Measurements from ENCODE around the gene IRX5. TPM values are rescaled to one million over a fixed set of nuclear protein-coding genes. Genes with fewer than 3 reads are reported as not detected.

Gene IRX5
- total RNA-seq, 1 experiment from 2014 or later: 27.7 TPM

GRCh38 chr16:54938212-54939028 lies 7.8 kb downstream of the IRX5 start:
- H3K27ac Mint-ChIP-seq (ENCODE audit: unreplicated experiment): no peak overlapping the region
- H3K9me3 Mint-ChIP-seq (ENCODE audit: unreplicated experiment): no peaks in the 10 kb centered on the region
- no peaks in the 10 kb centered on the region for H3K4me1 Mint-ChIP-seq (ENCODE audit: low read depth, unreplicated experiment)
- DNase-seq: no peak
- ChIA-PET POLR2A (no interaction called here), CTCF (no interaction called here)
- no peaks in the 10 kb centered on the region for H3K27me3 ChIP-seq (replicated peaks; ENCODE audit: control insufficient read depth, insufficient read depth, low read length)
- no TSS peak for BruUV-seq (replicated peaks)
- no peaks in the 10 kb centered on the region for H3K9me3 ChIP-seq
- peaks cover 2% of the 10 kb centered on the region; the same call in 1 of the 2 replicates for H3K36me3 ChIP-seq (ENCODE audit: control insufficient read depth, insufficient read depth, low read length)
- peaks cover 53% of the 10 kb centered on the region for H3K36me3 Mint-ChIP-seq (ENCODE audit: insufficient read depth, unreplicated experiment)
- no peaks in the 10 kb centered on the region for H3K27me3 Mint-ChIP-seq (ENCODE audit: insufficient read depth, unreplicated experiment)
- TF ChIP-seq, protein P1, sequence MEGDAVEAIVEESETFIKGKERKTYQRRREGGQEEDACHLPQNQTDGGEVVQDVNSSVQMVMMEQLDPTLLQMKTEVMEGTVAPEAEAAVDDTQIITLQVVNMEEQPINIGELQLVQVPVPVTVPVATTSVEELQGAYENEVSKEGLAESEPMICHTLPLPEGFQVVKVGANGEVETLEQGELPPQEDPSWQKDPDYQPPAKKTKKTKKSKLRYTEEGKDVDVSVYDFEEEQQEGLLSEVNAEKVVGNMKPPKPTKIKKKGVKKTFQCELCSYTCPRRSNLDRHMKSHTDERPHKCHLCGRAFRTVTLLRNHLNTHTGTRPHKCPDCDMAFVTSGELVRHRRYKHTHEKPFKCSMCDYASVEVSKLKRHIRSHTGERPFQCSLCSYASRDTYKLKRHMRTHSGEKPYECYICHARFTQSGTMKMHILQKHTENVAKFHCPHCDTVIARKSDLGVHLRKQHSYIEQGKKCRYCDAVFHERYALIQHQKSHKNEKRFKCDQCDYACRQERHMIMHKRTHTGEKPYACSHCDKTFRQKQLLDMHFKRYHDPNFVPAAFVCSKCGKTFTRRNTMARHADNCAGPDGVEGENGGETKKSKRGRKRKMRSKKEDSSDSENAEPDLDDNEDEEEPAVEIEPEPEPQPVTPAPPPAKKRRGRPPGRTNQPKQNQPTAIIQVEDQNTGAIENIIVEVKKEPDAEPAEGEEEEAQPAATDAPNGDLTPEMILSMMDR (IDR thresholded peaks at IDR 0.05; ENCODE audit: insufficient read depth in 1 of 2, low read depth in 1 of 2, low read length in 1 of 2, severe bottlenecking in 1 of 2, unreplicated experiment in 1 of 2): no peak
- H3K4me3 Mint-ChIP-seq (ENCODE audit: unreplicated experiment): no peak overlapping the region
- intact Hi-C loops (cut with micrococcal nuclease; ENCODE audit: unreplicated experiment): loop anchor here (10.0 kb wide), 1 partner anchor 436 kb away; no protein-coding TSS in a partner anchor
- H3K4me3 ChIP-seq (ENCODE audit: low read depth, low read length): no peak overlapping the region
- H3K4me1 ChIP-seq: no peaks in the 10 kb centered on the region; the same call in 1 of the 2 replicates

DNA sequence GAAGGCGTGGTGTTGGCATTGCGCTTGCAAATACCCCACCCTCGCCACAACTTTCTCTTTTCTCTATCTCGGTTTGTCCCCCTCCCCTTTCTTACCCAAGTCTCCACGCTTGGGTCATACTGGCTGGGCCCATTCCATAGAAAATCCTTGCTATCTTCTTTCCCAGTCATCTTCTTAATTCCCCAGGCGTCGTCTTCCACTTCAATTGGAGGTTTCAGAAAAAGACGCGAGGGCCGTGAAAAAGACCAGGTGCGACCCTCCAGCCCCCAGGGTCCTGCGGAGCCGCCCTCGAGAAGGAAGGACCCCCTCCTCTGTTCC lies 8.3 kb downstream of the IRX5 start:
- Mint-ChIP-seq H3K27ac (ENCODE audit: unreplicated experiment) (no peak overlapping the region), H3K27me3 (ENCODE audit: insufficient read depth, unreplicated experiment) (no peaks in the 10 kb centered on the region), H3K36me3 (ENCODE audit: insufficient read depth, unreplicated experiment) (peaks cover 47% of the 10 kb centered on the region), H3K9me3 (ENCODE audit: unreplicated experiment) (no peaks in the 10 kb centered on the region), H3K4me1 (ENCODE audit: low read depth, unreplicated experiment) (no peaks in the 10 kb centered on the region), H3K4me3 (ENCODE audit: unreplicated experiment) (no peak overlapping the region)
- DNase-seq: no peak
- Histone ChIP-seq H3K36me3 (ENCODE audit: control insufficient read depth, insufficient read depth, low read length) (peaks cover 2% of the 10 kb centered on the region; the same call in 1 of the 2 replicates), H3K4me3 (ENCODE audit: low read depth, low read length) (no peak overlapping the region), H3K9me3 (no peaks in the 10 kb centered on the region), H3K27me3 (replicated peaks; ENCODE audit: control insufficient read depth, insufficient read depth, low read length) (no peaks in the 10 kb centered on the region), H3K4me1 (no peaks in the 10 kb centered on the region)
- CTCF ChIA-PET: no interaction called here
- intact Hi-C loops (cut with micrococcal nuclease; ENCODE audit: unreplicated experiment): loop anchor here (10.0 kb wide), 1 partner anchor 436 kb away; no protein-coding TSS in a partner anchor
- POLR2A ChIA-PET: no interaction called here
- no TSS peak for BruUV-seq (replicated peaks)
- TF ChIP-seq, protein P1 (IDR thresholded peaks at IDR 0.05; ENCODE audit: insufficient read depth in 1 of 2, low read depth in 1 of 2, low read length in 1 of 2, severe bottlenecking in 1 of 2, unreplicated experiment in 1 of 2): no peak

DNA sequence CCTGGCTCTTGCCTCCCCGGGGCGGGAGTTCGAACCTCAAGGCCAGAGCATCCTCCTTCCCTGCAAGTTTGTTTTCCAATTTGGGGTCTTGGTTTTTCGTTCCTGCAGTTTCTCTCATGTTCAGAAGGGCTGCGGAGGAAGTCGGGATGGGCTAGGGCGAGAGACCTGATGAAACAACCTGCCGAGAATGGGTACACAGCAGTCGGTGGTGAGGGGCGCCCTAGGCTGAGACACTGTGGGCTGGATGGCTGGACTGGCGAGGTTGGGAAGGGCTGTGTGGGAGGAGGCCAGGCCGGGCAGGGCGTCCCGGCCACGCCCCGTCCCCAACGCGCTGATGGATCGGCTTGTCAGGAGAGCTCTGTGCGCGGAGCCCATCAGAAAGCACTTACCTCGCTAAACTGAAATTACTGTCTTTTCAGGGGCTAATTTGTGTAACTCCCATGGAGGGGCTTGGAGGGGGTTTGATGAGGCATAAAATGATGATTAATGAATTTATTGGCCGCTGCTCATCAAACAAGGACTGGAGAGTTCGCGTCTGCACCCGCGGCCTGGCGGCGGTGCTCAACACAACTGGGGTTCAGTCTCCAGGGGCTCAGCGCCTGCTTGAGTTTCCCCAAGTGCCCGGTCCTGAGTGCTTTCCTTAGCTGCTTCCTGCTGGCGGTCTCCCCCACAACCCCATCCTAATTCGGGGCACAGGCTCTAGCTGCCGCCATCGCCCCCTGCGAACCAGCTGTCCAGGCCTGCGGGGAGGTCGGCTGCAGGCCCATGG lies 9.0 kb downstream of the IRX5 start:
- Histone ChIP-seq H3K4me1 (no peaks in the 10 kb centered on the region), H3K9me3 (no peaks in the 10 kb centered on the region), H3K4me3 (ENCODE audit: low read depth, low read length) (no peak overlapping the region), H3K27me3 (replicated peaks; ENCODE audit: control insufficient read depth, insufficient read depth, low read length) (no peaks in the 10 kb centered on the region), H3K36me3 (ENCODE audit: control insufficient read depth, insufficient read depth, low read length) (peaks cover under 1% of the 10 kb centered on the region; the same call in 1 of the 2 replicates)
- intact Hi-C loops (cut with micrococcal nuclease; ENCODE audit: unreplicated experiment): loop anchor here (10.0 kb wide), 1 partner anchor 435 kb away; no protein-coding TSS in a partner anchor
- ChIA-PET POLR2A (no interaction called here), CTCF (no interaction called here)
- no TSS peak for BruUV-seq (replicated peaks)
- Mint-ChIP-seq H3K9me3 (ENCODE audit: unreplicated experiment) (no peaks in the 10 kb centered on the region), H3K4me1 (ENCODE audit: low read depth, unreplicated experiment) (no peaks in the 10 kb centered on the region), H3K36me3 (ENCODE audit: insufficient read depth, unreplicated experiment) (peaks cover 41% of the 10 kb centered on the region), H3K4me3 (ENCODE audit: unreplicated experiment) (no peak overlapping the region), H3K27ac (ENCODE audit: unreplicated experiment) (no peak overlapping the region), H3K27me3 (ENCODE audit: insufficient read depth, unreplicated experiment) (no peaks in the 10 kb centered on the region)
- no peak for DNase-seq
- TF ChIP-seq, protein P1 (IDR thresholded peaks at IDR 0.05; ENCODE audit: insufficient read depth in 1 of 2, low read depth in 1 of 2, low read length in 1 of 2, severe bottlenecking in 1 of 2, unreplicated experiment in 1 of 2): no peak
